GM04504 (cell line): Measurements from ENCODE around the gene SLC25A48.

ENCODE experiments used
- DNase-seq: peaks from one replicate; pipeline ENCODE4 v3.0.0-alpha.2; 2012; ENCODE audit warnings: low read depth

The SLC25A48 gene, protein sequence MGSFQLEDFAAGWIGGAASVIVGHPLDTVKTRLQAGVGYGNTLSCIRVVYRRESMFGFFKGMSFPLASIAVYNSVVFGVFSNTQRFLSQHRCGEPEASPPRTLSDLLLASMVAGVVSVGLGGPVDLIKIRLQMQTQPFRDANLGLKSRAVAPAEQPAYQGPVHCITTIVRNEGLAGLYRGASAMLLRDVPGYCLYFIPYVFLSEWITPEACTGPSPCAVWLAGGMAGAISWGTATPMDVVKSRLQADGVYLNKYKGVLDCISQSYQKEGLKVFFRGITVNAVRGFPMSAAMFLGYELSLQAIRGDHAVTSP

GRCh38 chr5:135834639-135835529, at the start of gene SLC25A48:
SLC25A48 (plus strand) TSS chr5:135834663; CDS start chr5:135834848, 185 bp downstream.
- DNase-seq, result no peak

DNA sequence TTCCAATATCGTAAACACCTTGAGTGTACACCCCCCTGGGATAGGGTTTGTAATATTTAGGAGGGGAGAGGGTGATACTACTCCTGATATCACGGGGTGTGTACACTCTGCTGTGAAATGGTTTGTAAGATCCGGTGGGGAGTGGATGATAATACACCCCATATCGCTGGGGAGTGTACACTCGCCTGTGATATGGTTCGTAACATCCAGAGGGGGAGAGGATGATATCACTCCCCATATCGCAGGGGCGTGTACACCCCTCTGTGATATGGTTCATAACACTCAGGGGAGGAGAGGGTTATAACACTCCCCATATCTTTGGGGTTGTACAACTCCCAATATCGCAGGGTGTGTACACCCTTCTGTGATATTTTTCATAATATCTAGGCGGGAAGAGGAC, 33.8 kb upstream of the SLC25A48 start:
- DNase-seq, result no peak

- no peak for DNase-seq
These were observed 24.1 kb upstream of the SLC25A48 start for GRCh38 chr5:135810188-135810943.

- DNase-seq, result no peak
These were observed 23.5 kb upstream of the SLC25A48 start for GRCh38 chr5:135811007-135811406.

DNA sequence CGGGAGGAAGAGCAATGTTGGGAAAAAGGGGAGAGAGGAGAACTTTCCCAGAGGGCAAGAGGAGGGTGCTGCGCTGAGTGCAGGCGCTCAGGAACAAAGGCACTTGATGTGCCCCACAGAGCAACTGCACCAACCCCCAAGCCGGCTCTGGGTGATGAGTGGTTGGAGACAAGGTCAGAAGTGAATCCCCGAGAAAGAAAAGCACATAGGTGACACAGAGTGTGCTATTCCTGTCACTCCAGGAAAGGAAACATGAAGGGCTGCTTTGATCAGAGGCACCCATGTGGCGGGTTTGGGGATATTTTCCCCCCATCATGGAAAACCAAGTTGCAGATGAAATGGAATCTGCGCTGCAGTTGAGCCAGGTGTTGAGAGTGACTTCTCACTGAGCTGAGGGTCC, 20.7 kb upstream of the SLC25A48 start:
- DNase-seq, result no peak

GRCh38 chr5:135814316-135814715, 20.1 kb upstream of the SLC25A48 start:
- DNase-seq, result no peak

- no peak for DNase-seq
These were observed 19.7 kb upstream of the SLC25A48 start for GRCh38 chr5:135814812-135815211.

GRCh38 chr5:135821061-135821801, 13.2 kb upstream of the SLC25A48 start:
- DNase-seq, result no peak

DNA sequence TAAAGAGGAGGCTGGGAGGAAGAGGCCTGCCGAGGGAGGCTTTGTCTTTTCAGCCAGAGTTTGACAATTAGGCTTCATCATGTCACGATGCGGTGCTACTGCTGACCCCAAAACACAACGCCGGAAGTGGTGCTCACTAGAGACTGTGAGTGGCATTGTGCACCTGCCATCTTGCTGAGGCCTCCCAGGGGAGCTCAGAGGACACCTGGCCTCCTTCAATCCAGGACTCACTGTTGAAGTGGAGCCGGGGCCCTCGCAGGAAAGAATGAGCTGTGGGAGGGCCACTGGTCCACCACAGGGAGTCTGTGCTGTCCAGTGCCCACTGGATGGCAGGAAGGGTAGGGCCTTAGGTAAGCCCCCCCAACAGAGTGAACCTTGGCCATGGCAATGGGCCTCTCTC, 12.7 kb upstream of the SLC25A48 start:
- DNase-seq, result no peak

GRCh38 chr5:135822286-135822685, 12.2 kb upstream of the SLC25A48 start:
- no peak for DNase-seq

GRCh38 chr5:135822959-135823358, 11.5 kb upstream of the SLC25A48 start:
- DNase-seq, result no peak

GRCh38 chr5:135823881-135824280, 10.6 kb upstream of the SLC25A48 start:
- DNase-seq, result no peak

GRCh38 chr5:135824541-135825041, 9.9 kb upstream of the SLC25A48 start:
- DNase-seq, result no peak

GRCh38 chr5:135825373-135826220, 8.9 kb upstream of the SLC25A48 start:
- no peak for DNase-seq

- DNase-seq, result no peak
These were observed 8.3 kb upstream of the SLC25A48 start for GRCh38 chr5:135826221-135826525.

DNA sequence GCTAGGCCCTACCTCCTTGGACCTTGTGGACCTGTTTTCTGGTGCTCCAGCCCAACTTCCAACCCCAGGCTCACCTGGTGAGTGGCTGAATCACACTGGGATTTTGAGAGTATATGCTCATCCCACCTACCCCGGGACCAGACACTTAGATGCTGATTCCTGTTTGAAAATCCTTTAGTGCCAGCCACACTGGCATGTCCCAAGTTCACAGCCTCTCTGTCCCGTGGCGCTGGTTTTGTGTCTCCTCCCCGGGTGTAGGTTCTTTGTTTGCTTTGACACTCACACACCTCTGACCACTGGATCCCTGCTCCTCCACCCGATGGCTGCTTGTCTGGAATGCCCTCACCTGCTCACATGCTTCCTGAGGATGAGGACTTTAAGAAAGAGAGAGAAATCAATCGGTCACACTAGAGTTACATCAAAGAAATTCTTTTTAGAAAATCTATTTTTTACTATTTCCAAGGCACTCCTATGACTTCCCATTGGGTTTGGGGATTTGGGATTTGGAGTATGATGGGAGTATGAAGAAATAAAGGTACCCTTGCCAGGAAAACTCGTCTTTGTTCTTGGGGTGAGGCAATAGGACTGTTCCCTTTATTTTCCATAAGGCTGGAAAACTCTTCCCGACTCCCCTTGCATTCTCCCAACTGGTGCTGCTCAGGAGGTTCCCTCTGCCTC, 7.3 kb upstream of the SLC25A48 start:
- no peak for DNase-seq

GRCh38 chr5:135827965-135828781, 6.3 kb upstream of the SLC25A48 start:
- no peak for DNase-seq

GRCh38 chr5:135828782-135829127, 5.7 kb upstream of the SLC25A48 start:
- no peak for DNase-seq

GRCh38 chr5:135829179-135829578, 5.3 kb upstream of the SLC25A48 start:
- no peak for DNase-seq
